Sigmoid colon (tissue), 7 donors: ENCODE measurements around the gene GRIK3. TPM values are rescaled to one million over a fixed set of nuclear protein-coding genes. Genes with fewer than 3 reads are reported as not detected.

Experiments
- DNase-seq: peaks from one replicate; pipeline ENCODE4 v3.0.0-alpha.2; 2019
- H3K27ac ChIP-seq, 4 donors: fragments of 200-600 bp; sonication (generic); one replicate each; pipeline ENCODE4 v1.5.1; 2016 to 2019; ENCODE audit warnings: mild to moderate bottlenecking in 1 of 4
- H3K27me3 ChIP-seq, 3 donors: fragments of 200-600 bp; sonication (generic); one replicate each; pipeline ENCODE4 v1.5.1; 2019; ENCODE audit warnings: mild to moderate bottlenecking in 1 of 3
- H3K36me3 ChIP-seq, 4 donors: fragments of 200-600 bp; sonication (generic); one replicate each; pipeline ENCODE4 v1.5.1; 2016 to 2019
- H3K4me1 ChIP-seq, 4 donors: fragments of 200-600 bp; sonication (generic); one replicate each; pipeline ENCODE4 v1.5.1; 2017 to 2019
- H3K4me3 ChIP-seq, 4 donors: fragments of 200-600 bp; sonication (generic); one replicate each; pipeline ENCODE4 v1.5.1; 2017 to 2019; ENCODE audit warnings: mild to moderate bottlenecking in 2 of 4, moderate library complexity in 1 of 4
- H3K9me3 ChIP-seq, 4 donors: fragments of 200-600 bp in 3 of 4; sonication (generic) in 3 of 4; one replicate each; pipeline versions ENCODE4 v1.5.1 to v1.6.1; 2013 to 2019
- CTCF ChIP-seq, 4 experiments: fragments of 450-650 bp in 3 of 4; fragments of 200-600 bp in 1 of 4; IDR thresholded peaks; one replicate each; pipeline ENCODE4 v1.5.1; 2016 to 2019; ENCODE audit warnings: antibody characterized with exemption in 4 of 4, mild to moderate bottlenecking in 3 of 4, moderate library complexity in 2 of 4
- EP300 ChIP-seq, 4 donors: sonication (generic); formaldehyde crosslinking; IDR thresholded peaks; one replicate each; pipeline ENCODE4 v1.6.1; 2017; ENCODE audit warnings: antibody characterized with exemption in 4 of 4
- POLR2A ChIP-seq, 2 donors: fragments of 450-650 bp; IDR thresholded peaks; one replicate each; pipeline ENCODE4 v1.6.1; 2016; ENCODE audit warnings: antibody characterized with exemption in 2 of 2, mild to moderate bottlenecking in 2 of 2, moderate library complexity in 2 of 2
- POLR2AphosphoS5 ChIP-seq, 4 donors: sonication (generic); formaldehyde crosslinking; IDR thresholded peaks; one replicate each; pipeline ENCODE4 v1.6.1; 2017; ENCODE audit warnings: antibody characterized with exemption in 4 of 4
- WGBS, 2 donors: extraction: QIAGEN DNeasy Blood & Tissue Kit; methylation state at CpG; one replicate each; pipeline ENCODE4 v1.1.7; 2013; 5-methylcytosine and 5-hydroxymethylcytosine counted together
- intact Hi-C: fragments of 100-400 bp; cut with DNase I; formaldehyde crosslinking; loops from one replicate; pipeline ENCODE4 v1.15.1; 2023
- polyA plus RNA-seq, 3 donors: library from polyadenylated mRNA; stranded (reverse); fragments of 200-250 nt; gene quantifications; one replicate each; pipeline ENCODE4 v1.2.3, GENCODE V29; 2013
- total RNA-seq, 4 donors: library from RNA; depleted of rRNA; stranded (reverse); fragments of >200 nt; gene quantifications; one replicate each; pipeline ENCODE4 v1.1.0, GENCODE V29; 2016
- donor health status: healthy with polysubstance abuse.
- donor health status: Bipolar disorder and iron deficiency.
- donor health status: healthy.

The GRIK3 gene
- total and polyA plus RNA-seq, 7 donors = 0.60 to 7.1 (median 3.4) TPM; not detected in 1

GRCh38 chr1:36948606-36949005 lies 85.7 kb downstream of the GRIK3 start:
- H3K4me3 ChIP-seq = no peak overlapping the region
- peaks cover 0 to 17% (median 0%) of the 10 kb centered on the region in 3 donors for H3K27me3 ChIP-seq
- H3K4me1 ChIP-seq = no peaks in the 10 kb centered on the region
- H3K27ac ChIP-seq = no peak overlapping the region
- intact Hi-C loops = no loop called here
- WGBS, 2 donors = 91 to 93% methylated on average over 6 of the region's 6 CpGs
- TF ChIP-seq POLR2A (IDR thresholded peaks at IDR 0.05) (no peak), EP300 (IDR thresholded peaks at IDR 0.05) (no peak), CTCF (IDR thresholded peaks at IDR 0.05) (no peak), POLR2AphosphoS5 (IDR thresholded peaks at IDR 0.05) (no peak)
- no peaks in the 10 kb centered on the region for H3K36me3 ChIP-seq
- H3K9me3 ChIP-seq = no peaks in the 10 kb centered on the region
- DNase-seq = no peak

DNA sequence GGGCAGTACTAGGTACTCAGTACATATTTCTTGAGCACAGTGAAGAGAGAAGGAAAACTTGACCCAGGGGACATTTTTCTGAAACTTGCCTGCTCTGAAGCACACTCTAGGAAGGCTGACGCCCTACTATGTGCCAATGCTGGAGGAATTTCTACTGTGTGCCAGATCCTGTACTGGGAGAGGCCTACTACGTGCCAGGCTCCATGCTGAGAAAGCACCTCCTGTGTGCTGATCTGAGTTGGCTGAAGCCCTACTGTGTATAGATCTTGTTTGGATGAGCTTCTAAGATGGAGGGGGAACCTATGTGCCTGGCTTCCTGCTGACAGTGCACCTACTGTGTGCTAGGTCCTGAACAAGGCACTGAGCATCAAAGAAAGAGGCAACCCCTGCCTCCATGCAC lies 86.2 kb downstream of the GRIK3 start:
- Histone ChIP-seq H3K4me3 (no peak overlapping the region), H3K36me3 (no peaks in the 10 kb centered on the region), H3K9me3 (no peaks in the 10 kb centered on the region), H3K27me3 (peaks cover 0 to 17% (median 0%) of the 10 kb centered on the region in 3 donors), H3K27ac (no peak overlapping the region), H3K4me1 (no peaks in the 10 kb centered on the region)
- TF ChIP-seq EP300 (IDR thresholded peaks at IDR 0.05) (no peak), POLR2AphosphoS5 (IDR thresholded peaks at IDR 0.05) (no peak), POLR2A (IDR thresholded peaks at IDR 0.05) (no peak), CTCF (IDR thresholded peaks at IDR 0.05) (no peak)
- WGBS, 2 donors = 38 to 66% methylated on average over 2 of the region's 2 CpGs
- intact Hi-C loops = no loop called here
- no peak for DNase-seq

GRCh38 chr1:36947384-36947783 lies 86.9 kb downstream of the GRIK3 start:
- H3K4me1 ChIP-seq = no peaks in the 10 kb centered on the region
- 21 to 24% methylated on average over 2 of the region's 2 CpGs for WGBS, 2 donors
- no peak overlapping the region for H3K4me3 ChIP-seq
- H3K9me3 ChIP-seq = no peaks in the 10 kb centered on the region
- no peaks in the 10 kb centered on the region for H3K36me3 ChIP-seq
- peaks cover 0 to 22% (median 0%) of the 10 kb centered on the region in 3 donors for H3K27me3 ChIP-seq
- no peak for DNase-seq
- no peak overlapping the region for H3K27ac ChIP-seq
- intact Hi-C loops = no loop called here
- no peak for TF ChIP-seq POLR2A (IDR thresholded peaks at IDR 0.05)

GRCh38 chr1:36944883-36945282 lies 89.4 kb downstream of the GRIK3 start:
- Histone ChIP-seq H3K27me3 (peaks cover 0 to 41% (median 0%) of the 10 kb centered on the region in 3 donors), H3K4me1 (no peaks in the 10 kb centered on the region), H3K9me3 (no peaks in the 10 kb centered on the region), H3K27ac (no peak overlapping the region), H3K36me3 (no peaks in the 10 kb centered on the region), H3K4me3 (no peak overlapping the region)
- intact Hi-C loops = no loop called here
- TF ChIP-seq EP300 (IDR thresholded peaks at IDR 0.05) = no peak
- no peak for TF ChIP-seq POLR2AphosphoS5 (IDR thresholded peaks at IDR 0.05)
- TF ChIP-seq POLR2A (IDR thresholded peaks at IDR 0.05) = no peak
- no peak for TF ChIP-seq CTCF (IDR thresholded peaks at IDR 0.05)
- WGBS, 2 donors = 64 to 78% methylated on average over 7 of the region's 7 CpGs
- no peak for DNase-seq

GRCh38 chr1:36942148-36942547 lies 92.2 kb downstream of the GRIK3 start:
- Histone ChIP-seq H3K9me3 (no peaks in the 10 kb centered on the region), H3K27me3 (peaks cover 0 to 29% (median 0%) of the 10 kb centered on the region in 3 donors), H3K4me3 (no peak overlapping the region), H3K4me1 (no peaks in the 10 kb centered on the region), H3K36me3 (no peaks in the 10 kb centered on the region), H3K27ac (no peak overlapping the region)
- WGBS, 2 donors = 47 to 59% methylated on average over 12 of the region's 12 CpGs
- TF ChIP-seq CTCF (IDR thresholded peaks at IDR 0.05) (no peak), POLR2AphosphoS5 (IDR thresholded peaks at IDR 0.05) (no peak), POLR2A (IDR thresholded peaks at IDR 0.05) (no peak), EP300 (IDR thresholded peaks at IDR 0.05) (no peak)
- no peak for DNase-seq
- intact Hi-C loops = no loop called here
